ENCODE data around the gene COL26A1. TPM values are rescaled to one million over a fixed set of nuclear protein-coding genes. Genes with fewer than 3 reads are reported as not detected.
"Not testable (repeated sequence)": the region's sequence is repeated elsewhere in the genome, so short reads cannot be mapped to it uniquely, and the experiment has no call there.

COL26A1 gene
- total RNA-seq, 1 donor from 2014 or later = 155 TPM

- no peaks in the 10 kb centered on the region for H3K36me3 Mint-ChIP-seq (ENCODE audit: low read depth)
- H3K4me3 Mint-ChIP-seq (ENCODE audit: unreplicated experiment) = no peak overlapping the region
- H3K4me1 Mint-ChIP-seq (ENCODE audit: low read depth) = peaks cover 25% of the 10 kb centered on the region
- DNase-seq (ENCODE audit: low spot score) = no peak
- H3K27ac Mint-ChIP-seq (ENCODE audit: unreplicated experiment) = no peak overlapping the region
- no peak for TF ChIP-seq CTCF (IDR thresholded peaks at IDR 0.05)
- no peaks in the 10 kb centered on the region for H3K9me3 Mint-ChIP-seq (ENCODE audit: low read depth)
- no peaks in the 10 kb centered on the region for H3K27me3 Mint-ChIP-seq (ENCODE audit: low read depth)
These were observed 126.3 kb downstream of the COL26A1 start for GRCh38 chr7:101488826-101489572.

- H3K27ac Mint-ChIP-seq (ENCODE audit: unreplicated experiment); H3K36me3 Mint-ChIP-seq (ENCODE audit: low read depth); H3K9me3 Mint-ChIP-seq (ENCODE audit: low read depth); H3K4me3 Mint-ChIP-seq (ENCODE audit: unreplicated experiment); H3K27me3 Mint-ChIP-seq (ENCODE audit: low read depth); DNase-seq (ENCODE audit: low spot score): not testable (repeated sequence)
- peaks cover 33% of the 10 kb centered on the region for H3K4me1 Mint-ChIP-seq (ENCODE audit: low read depth)
These were observed 127.8 kb downstream of the COL26A1 start for GRCh38 chr7:101490439-101490838.

GRCh38 chr7:101491442-101491841 lies 128.8 kb downstream of the COL26A1 start:
- H3K36me3 Mint-ChIP-seq (ENCODE audit: low read depth) = not testable (repeated sequence)

GRCh38 chr7:101494602-101495329 lies 132.1 kb downstream of the COL26A1 start:
- no peaks in the 10 kb centered on the region for H3K27me3 Mint-ChIP-seq (ENCODE audit: low read depth)
- no peak overlapping the region for H3K27ac Mint-ChIP-seq (ENCODE audit: unreplicated experiment)
- no peak for DNase-seq (ENCODE audit: low spot score)
- no peak for TF ChIP-seq CTCF (IDR thresholded peaks at IDR 0.05)
- H3K36me3 Mint-ChIP-seq (ENCODE audit: low read depth) = peaks cover 4% of the 10 kb centered on the region
- no peak overlapping the region for H3K4me3 Mint-ChIP-seq (ENCODE audit: unreplicated experiment)
- H3K4me1 Mint-ChIP-seq (ENCODE audit: low read depth) = peaks cover 8% of the 10 kb centered on the region
- no peaks in the 10 kb centered on the region for H3K9me3 Mint-ChIP-seq (ENCODE audit: low read depth)

More at GRCh38 chr7:101491442-101491841, 128.8 kb downstream of the COL26A1 start:
- not testable (repeated sequence) for H3K9me3 Mint-ChIP-seq (ENCODE audit: low read depth); H3K27me3 Mint-ChIP-seq (ENCODE audit: low read depth); H3K27ac Mint-ChIP-seq (ENCODE audit: unreplicated experiment); DNase-seq (ENCODE audit: low spot score); H3K4me3 Mint-ChIP-seq (ENCODE audit: unreplicated experiment)
- peaks cover 29% of the 10 kb centered on the region for H3K4me1 Mint-ChIP-seq (ENCODE audit: low read depth)

GRCh38 chr7:101496017-101496416 lies 133.3 kb downstream of the COL26A1 start:
- no peak overlapping the region for H3K4me3 Mint-ChIP-seq (ENCODE audit: unreplicated experiment)
- peaks cover 8% of the 10 kb centered on the region for H3K4me1 Mint-ChIP-seq (ENCODE audit: low read depth)
- H3K27ac Mint-ChIP-seq (ENCODE audit: unreplicated experiment) = no peak overlapping the region
- no peaks in the 10 kb centered on the region for H3K9me3 Mint-ChIP-seq (ENCODE audit: low read depth)
- H3K27me3 Mint-ChIP-seq (ENCODE audit: low read depth) = no peaks in the 10 kb centered on the region
- TF ChIP-seq CTCF (IDR thresholded peaks at IDR 0.05) = no peak
- DNase-seq (ENCODE audit: low spot score) = no peak
- H3K36me3 Mint-ChIP-seq (ENCODE audit: low read depth) = peaks cover 4% of the 10 kb centered on the region

- DNase-seq (ENCODE audit: low spot score) = no peak
- Mint-ChIP-seq H3K4me1 (ENCODE audit: low read depth) (no peaks in the 10 kb centered on the region), H3K27me3 (ENCODE audit: low read depth) (no peaks in the 10 kb centered on the region)
These were observed 138.7 kb downstream of the COL26A1 start for GRCh38 chr7:101501351-101501750.

More at GRCh38 chr7:101501351-101501750, 138.7 kb downstream of the COL26A1 start:
- no peak for TF ChIP-seq CTCF (IDR thresholded peaks at IDR 0.05)
- H3K4me3 Mint-ChIP-seq (ENCODE audit: unreplicated experiment) = no peak overlapping the region
- H3K9me3 Mint-ChIP-seq (ENCODE audit: low read depth) = no peaks in the 10 kb centered on the region
- peaks cover under 1% of the 10 kb centered on the region for H3K36me3 Mint-ChIP-seq (ENCODE audit: low read depth)
- H3K27ac Mint-ChIP-seq (ENCODE audit: unreplicated experiment) = no peak overlapping the region
